Cardiac muscle cell (in vitro differentiated cells and primary cell): ENCODE results near the gene PYGB. TPM values are rescaled to one million over a fixed set of nuclear protein-coding genes. Genes with fewer than 3 reads are reported as not detected.

Source experiments
- DNase-seq, 2 donors: peaks; one replicate each; pipeline versions ENCODE4 v3.0.0 to v3.0.0-alpha.2; 2010 to 2017; ENCODE audit warnings: low read depth in 1 of 2, low spot score in 1 of 2
- H3K27ac ChIP-seq: fragments of 200-600 bp; sonication (generic); 2 replicates; pipeline ENCODE4 v1.5.1; 2016
- H3K27me3 ChIP-seq: fragments of 200-600 bp; sonication (generic); 2 replicates; pipeline ENCODE4 v1.6.0; 2016; ENCODE audit warnings: control low read depth
- H3K36me3 ChIP-seq: fragments of 200-600 bp; sonication (generic); 2 replicates; pipeline ENCODE4 v1.5.1; 2016; ENCODE audit warnings: control low read depth
- H3K4me1 ChIP-seq: fragments of 200-600 bp; sonication (generic); 2 replicates; pipeline ENCODE4 v1.8.1; 2017; ENCODE audit warnings: low read depth, mild to moderate bottlenecking, mixed run types
- H3K4me3 ChIP-seq: fragments of 200-600 bp; sonication (generic); 2 replicates; pipeline ENCODE4 v1.5.1; 2016; ENCODE audit warnings: mild to moderate bottlenecking
- H3K9me3 ChIP-seq: fragments of 200-600 bp; sonication (generic); 2 replicates; pipeline ENCODE4 v1.5.1; 2017; ENCODE audit warnings: low read depth, mild to moderate bottlenecking, control low read depth
- polyA plus RNA-seq: library from polyadenylated mRNA; unstranded; fragments of >200 nt; fragmentation: Nextera tagmentation; extraction: Ambion mirVana; gene quantifications from 2 replicates; pipeline ENCODE4 v1.2.1, GENCODE V29; 2016
- total RNA-seq: library from RNA; depleted of rRNA; stranded (reverse); fragments of >200 nt; gene quantifications from 2 replicates; pipeline ENCODE4 v1.2.3, GENCODE V29; 2016
- TF ChIP-seq, protein P1 (sequence below): IDR thresholded peaks from 2 replicates; pipeline ENCODE4 v1.5.1; 2012; ENCODE audit warnings: low read depth, mild to moderate bottlenecking, low read length

The PYGB gene
- total and polyA plus RNA-seq, 2 experiments from 2014 or later, result 192 to 243 TPM

DNA sequence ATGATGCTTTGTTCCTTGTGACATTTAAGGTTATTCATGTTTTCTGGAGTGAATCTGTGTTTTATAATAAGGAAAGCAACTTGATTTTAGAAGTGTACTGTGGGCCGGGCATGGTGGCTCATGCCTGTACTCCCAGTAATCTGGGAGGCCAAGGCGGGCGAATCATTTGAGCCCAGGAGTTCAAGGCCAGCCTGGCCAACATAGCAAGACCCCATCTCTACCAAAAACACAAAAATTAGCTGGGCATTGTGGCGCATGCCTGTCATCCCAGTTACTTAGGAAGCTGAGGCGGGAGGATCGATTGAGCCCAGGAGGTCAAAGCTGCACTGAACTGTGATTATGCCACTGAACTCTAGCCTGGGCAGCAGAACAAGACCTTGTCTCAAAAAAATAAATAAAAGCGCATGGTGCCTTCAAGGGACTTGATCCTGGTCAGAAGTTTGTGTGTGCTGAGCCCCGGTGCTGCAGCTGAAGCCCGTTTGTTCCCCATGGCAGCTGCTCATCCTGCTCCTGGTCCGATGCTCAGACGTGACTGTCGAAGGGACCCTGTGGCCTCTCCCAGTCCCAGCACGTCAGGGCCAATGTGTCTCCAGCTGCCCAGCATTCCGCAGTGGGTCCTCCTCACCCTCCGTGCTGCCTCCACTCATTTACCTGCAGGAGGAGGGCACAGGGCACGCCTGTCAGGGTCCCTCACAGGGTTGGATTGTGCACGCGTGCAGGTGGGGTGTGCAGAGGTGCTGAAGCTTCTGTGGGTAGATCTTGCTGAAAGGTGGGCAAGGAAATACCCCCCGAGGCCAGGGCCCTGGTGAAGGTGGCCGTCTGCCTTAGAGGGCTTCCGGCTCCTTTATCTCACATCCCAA lies 34.1 kb upstream of the PYGB start:
- TF ChIP-seq, protein P1, sequence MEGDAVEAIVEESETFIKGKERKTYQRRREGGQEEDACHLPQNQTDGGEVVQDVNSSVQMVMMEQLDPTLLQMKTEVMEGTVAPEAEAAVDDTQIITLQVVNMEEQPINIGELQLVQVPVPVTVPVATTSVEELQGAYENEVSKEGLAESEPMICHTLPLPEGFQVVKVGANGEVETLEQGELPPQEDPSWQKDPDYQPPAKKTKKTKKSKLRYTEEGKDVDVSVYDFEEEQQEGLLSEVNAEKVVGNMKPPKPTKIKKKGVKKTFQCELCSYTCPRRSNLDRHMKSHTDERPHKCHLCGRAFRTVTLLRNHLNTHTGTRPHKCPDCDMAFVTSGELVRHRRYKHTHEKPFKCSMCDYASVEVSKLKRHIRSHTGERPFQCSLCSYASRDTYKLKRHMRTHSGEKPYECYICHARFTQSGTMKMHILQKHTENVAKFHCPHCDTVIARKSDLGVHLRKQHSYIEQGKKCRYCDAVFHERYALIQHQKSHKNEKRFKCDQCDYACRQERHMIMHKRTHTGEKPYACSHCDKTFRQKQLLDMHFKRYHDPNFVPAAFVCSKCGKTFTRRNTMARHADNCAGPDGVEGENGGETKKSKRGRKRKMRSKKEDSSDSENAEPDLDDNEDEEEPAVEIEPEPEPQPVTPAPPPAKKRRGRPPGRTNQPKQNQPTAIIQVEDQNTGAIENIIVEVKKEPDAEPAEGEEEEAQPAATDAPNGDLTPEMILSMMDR, result no peak

DNA sequence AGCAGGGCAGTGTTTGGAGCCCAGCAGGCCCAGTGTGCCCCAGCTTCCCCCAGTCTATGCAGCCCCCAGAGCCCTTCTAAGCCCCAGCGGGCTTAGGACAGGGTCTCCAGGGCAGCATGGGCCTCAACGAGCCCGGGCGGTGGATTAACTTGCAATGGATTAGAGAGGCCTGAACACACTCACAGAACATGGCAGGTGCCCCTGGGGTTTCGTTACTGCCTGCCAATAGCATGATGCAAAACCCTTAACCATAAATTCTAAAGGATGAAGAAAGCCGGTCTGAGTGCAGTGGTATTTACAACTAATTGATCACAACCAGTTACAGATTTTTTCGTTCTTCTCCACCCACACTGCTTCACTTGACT lies 33.5 kb upstream of the PYGB start:
- peaks cover 30% of the 10 kb centered on the region for H3K36me3 ChIP-seq

More for the DNA sequence above, 34.1 kb upstream of the PYGB start:
- no peak for DNase-seq
- Histone ChIP-seq H3K9me3 (no peaks in the 10 kb centered on the region), H3K4me1 (no peaks in the 10 kb centered on the region), H3K27me3 (no peaks in the 10 kb centered on the region), H3K36me3 (peaks cover 30% of the 10 kb centered on the region), H3K27ac (no peak overlapping the region), H3K4me3 (no peak overlapping the region)

DNA sequence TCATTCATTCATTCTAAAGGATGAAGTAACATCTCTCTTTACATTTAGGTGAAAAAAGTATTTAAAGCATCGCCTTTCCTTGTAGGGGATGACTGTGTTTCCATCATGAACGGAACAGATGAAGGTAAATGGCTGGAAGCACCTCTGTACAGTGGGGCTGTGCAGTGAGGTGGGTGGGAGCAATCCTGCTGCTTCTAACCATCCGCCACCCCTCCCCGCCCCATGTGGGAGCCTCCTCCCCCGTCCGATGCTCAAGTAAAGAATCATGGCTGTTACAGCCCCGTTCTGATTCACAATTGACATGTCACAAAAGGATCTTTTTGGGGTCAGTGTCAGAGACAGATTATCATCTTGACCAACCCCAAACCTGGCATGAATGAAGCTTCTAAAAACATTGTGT lies 33.1 kb upstream of the PYGB start:
- no peak for DNase-seq
- Histone ChIP-seq H3K4me3 (no peak overlapping the region), H3K27ac (no peak overlapping the region), H3K9me3 (no peaks in the 10 kb centered on the region), H3K4me1 (no peaks in the 10 kb centered on the region), H3K36me3 (peaks cover 30% of the 10 kb centered on the region), H3K27me3 (no peaks in the 10 kb centered on the region)
- TF ChIP-seq, protein P1, result no peak

More for the DNA sequence above, 33.5 kb upstream of the PYGB start:
- Histone ChIP-seq H3K4me1 (no peaks in the 10 kb centered on the region), H3K9me3 (no peaks in the 10 kb centered on the region), H3K27ac (no peak overlapping the region), H3K4me3 (no peak overlapping the region), H3K27me3 (no peaks in the 10 kb centered on the region)
- TF ChIP-seq, protein P1, result no peak
- no peak for DNase-seq

DNA sequence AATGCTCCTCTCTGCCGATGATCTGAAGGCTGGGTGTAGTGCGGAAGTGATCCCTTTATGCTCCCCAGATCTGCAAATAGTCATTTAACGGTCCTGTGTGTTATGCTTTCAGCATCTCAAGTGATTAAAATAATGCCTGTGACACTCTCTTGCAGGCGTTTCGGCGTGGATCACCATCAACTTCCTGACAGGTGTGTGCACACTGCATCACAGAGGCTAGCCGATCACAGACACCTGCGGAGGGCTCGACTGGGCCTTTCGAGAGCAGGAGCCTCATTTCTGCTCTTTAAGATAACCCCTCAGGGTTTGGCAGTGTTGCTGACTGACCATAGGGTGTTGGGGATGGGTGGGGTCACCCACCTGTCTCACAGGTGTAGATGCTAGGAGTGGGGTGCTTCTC lies 32.4 kb upstream of the PYGB start:
- Histone ChIP-seq H3K9me3 (no peaks in the 10 kb centered on the region), H3K36me3 (peaks cover 28% of the 10 kb centered on the region), H3K4me3 (no peak overlapping the region), H3K27ac (no peak overlapping the region), H3K27me3 (no peaks in the 10 kb centered on the region), H3K4me1 (no peaks in the 10 kb centered on the region)
- TF ChIP-seq, protein P1, result no peak
- DNase-seq, result no peak

DNA sequence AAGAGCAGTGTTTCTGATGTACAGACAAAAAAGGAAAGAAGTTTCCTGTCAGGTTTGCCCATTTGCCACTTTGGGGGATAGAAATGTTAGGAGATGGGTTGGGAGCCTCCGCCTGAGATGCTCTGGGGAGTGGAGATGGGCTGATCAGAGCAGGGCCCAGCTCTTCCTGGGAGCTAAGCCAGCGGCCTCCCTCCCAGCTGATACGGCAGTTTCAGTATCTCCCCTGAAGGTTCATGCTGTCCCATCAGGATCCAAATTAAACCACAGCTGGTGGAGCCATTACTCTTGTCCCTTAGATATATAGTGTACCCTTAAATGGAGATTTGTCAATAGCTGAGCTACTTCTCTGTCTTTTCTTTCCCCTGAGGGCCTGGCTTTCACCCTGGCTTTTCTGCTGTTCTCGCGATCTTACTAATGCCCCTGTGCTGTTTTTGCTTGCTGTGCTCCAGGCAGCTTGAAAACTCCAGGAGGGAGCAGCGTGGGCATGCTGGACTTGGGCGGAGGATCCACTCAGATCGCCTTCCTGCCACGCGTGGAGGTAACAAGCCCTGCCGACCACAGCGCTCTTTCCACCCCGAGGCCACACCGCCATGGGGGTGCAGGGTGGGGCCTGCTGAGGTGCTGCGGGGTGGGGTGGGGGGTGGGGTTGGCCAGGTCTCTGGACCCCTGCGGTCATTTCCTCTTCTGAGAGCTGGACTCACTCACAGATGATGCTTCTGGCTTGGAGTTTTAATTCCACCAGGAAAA lies 31.5 kb upstream of the PYGB start:
- peaks cover 28% of the 10 kb centered on the region for H3K36me3 ChIP-seq
- no peak overlapping the region for H3K4me3 ChIP-seq
- H3K27ac ChIP-seq, result no peak overlapping the region
- no peak for DNase-seq
- TF ChIP-seq, protein P1, result no peak
- H3K4me1 ChIP-seq, result no peaks in the 10 kb centered on the region
- H3K27me3 ChIP-seq, result no peaks in the 10 kb centered on the region
- H3K9me3 ChIP-seq, result no peaks in the 10 kb centered on the region
